IMR-90 (cell line): ENCODE data around the gene NAV2. TPM values are rescaled to one million over a fixed set of nuclear protein-coding genes. Genes with fewer than 3 reads are reported as not detected.
A peak's percentile ranks its signal among the peaks of the same experiment; 100 is the strongest.

Source experiments
- ATAC-seq: fragments of 200-7000 bp; cut with Tn5 transposase; 2 replicates; pipeline ENCODE4 v1.9.1; 2020; ENCODE audit warnings: low read depth, mild to moderate bottlenecking, moderate library complexity
- BruUV-seq: library from RNA; stranded (reverse); fragments of 400-500 nt; replicated peaks from 2 replicates; lab custom pipeline; 2021; lab: Mats Ljungman, UMichigan
- CTCF ChIA-PET: fragments of 300-600 bp; formaldehyde crosslinking; extraction: SDS; loops from one replicate; lab custom pipeline; 2021; ENCODE audit warnings: antibody characterized with exemption; lab: Yijun Ruan, JAX
- POLR2A ChIA-PET: fragments of 300-600 bp; sonication (Branson Sonifier 250); formaldehyde crosslinking; loops from one replicate; lab custom pipeline; 2022; ENCODE audit warnings: antibody characterized with exemption; ENCODE audit not compliant: unreplicated experiment; lab: Charles Lee
- DNase-seq: peaks from one replicate; pipeline ENCODE4 v3.0.0; 2013
- H2AFZ ChIP-seq: replicated peaks from 2 replicates; pipeline ENCODE3; 2013; ENCODE audit warnings: low read length, mild to moderate bottlenecking; ENCODE audit not compliant: poor library complexity
- H2AK5ac ChIP-seq: 2 replicates; pipeline ENCODE4 v1.6.1; 2013; ENCODE audit warnings: low read depth, low read length, inconsistent platforms
- H2AK9ac ChIP-seq: replicated peaks from 2 replicates; pipeline ENCODE3; 2013; ENCODE audit warnings: mild to moderate bottlenecking, low read depth, low read length, moderate library complexity; ENCODE audit not compliant: poor library complexity
- H2BK120ac ChIP-seq: 2 replicates; pipeline ENCODE4 v1.6.1; 2013; ENCODE audit warnings: low read depth, low read length, inconsistent platforms
- H2BK15ac ChIP-seq: 3 replicates; pipeline ENCODE4 v1.6.1; 2013; ENCODE audit warnings: low read depth, low read length, inconsistent platforms
- H2BK20ac ChIP-seq: 2 replicates; pipeline ENCODE4 v1.6.1; 2013; ENCODE audit warnings: low read depth, mild to moderate bottlenecking, inconsistent platforms, low read length, moderate library complexity
- H2BK5ac ChIP-seq: 2 replicates; pipeline ENCODE4 v1.6.1; 2013; ENCODE audit warnings: mild to moderate bottlenecking, low read depth, low read length, inconsistent platforms; ENCODE audit not compliant: poor library complexity, severe bottlenecking
- H3K14ac ChIP-seq: replicated peaks from 2 replicates; pipeline ENCODE4 v1.6.1; 2013; ENCODE audit warnings: low read depth, low read length, inconsistent platforms
- H3K18ac ChIP-seq: 2 replicates; pipeline ENCODE4 v1.6.1; 2013; ENCODE audit warnings: low read depth, low read length, control low read depth
- H3K23ac ChIP-seq: 2 replicates; pipeline ENCODE4 v1.6.1; 2013; ENCODE audit warnings: low read depth, low read length, inconsistent platforms
- H3K27ac ChIP-seq: 2 replicates; pipeline ENCODE4 v1.5.1; 2013; ENCODE audit warnings: mild to moderate bottlenecking, control low read depth, low read length; ENCODE audit not compliant: insufficient read depth
- H3K27me3 ChIP-seq: 2 replicates; pipeline ENCODE4 v1.6.1; 2013; ENCODE audit warnings: low read length; ENCODE audit not compliant: control insufficient read depth, insufficient read depth
- H3K36me3 ChIP-seq: 2 replicates; pipeline ENCODE4 v1.6.1; 2013; ENCODE audit warnings: low read length, mixed read lengths; ENCODE audit not compliant: control insufficient read depth, insufficient read depth
- H3K4ac ChIP-seq: 2 replicates; pipeline ENCODE4 v1.6.1; 2013; ENCODE audit warnings: low read depth, low read length, inconsistent platforms
- H3K4me1 ChIP-seq: 2 replicates; pipeline ENCODE4 v1.6.1; 2013; ENCODE audit warnings: low read length, mixed read lengths; ENCODE audit not compliant: control insufficient read depth, insufficient read depth
- H3K4me2 ChIP-seq: 2 replicates; pipeline ENCODE4 v1.6.1; 2013; ENCODE audit warnings: low read depth, mild to moderate bottlenecking, control low read depth, low read length, moderate library complexity
- H3K4me3 ChIP-seq: 2 replicates; pipeline ENCODE4 v1.5.1; 2013; ENCODE audit warnings: low read depth, mild to moderate bottlenecking, control low read depth, low read length, moderate library complexity; ENCODE audit not compliant: insufficient read depth
- H3K56ac ChIP-seq: 2 replicates; pipeline ENCODE4 v1.6.1; 2013; ENCODE audit warnings: low read length, inconsistent platforms; ENCODE audit not compliant: insufficient read depth; ENCODE audit errors: extremely low read depth
- H3K79me1 ChIP-seq, 2 experiments: 2 replicates each; pipeline ENCODE4 v1.6.1; 2013; ENCODE audit warnings: low read length in 2 of 2, inconsistent platforms in 1 of 2, low read depth in 1 of 2
- H3K9ac ChIP-seq: 2 replicates; pipeline ENCODE4 v1.6.1; 2013; ENCODE audit warnings: low read depth, low read length, control low read depth
- H3K9me1 ChIP-seq: 2 replicates; pipeline ENCODE4 v1.6.1; 2013; ENCODE audit warnings: low read length, inconsistent platforms; ENCODE audit not compliant: insufficient read depth
- H3K9me3 ChIP-seq: 2 replicates; pipeline ENCODE4 v1.6.1; 2013; ENCODE audit warnings: low read length; ENCODE audit not compliant: control insufficient read depth, insufficient read depth
- H4K20me1 ChIP-seq: 2 replicates; pipeline ENCODE4 v1.6.1; 2013; ENCODE audit warnings: low read length, inconsistent platforms; ENCODE audit not compliant: insufficient read depth
- H4K5ac ChIP-seq: 2 replicates; pipeline ENCODE4 v1.6.1; 2013; ENCODE audit warnings: mild to moderate bottlenecking, low read depth, low read length, control low read depth
- H4K8ac ChIP-seq, 2 experiments: 2 replicates each; pipeline ENCODE4 v1.6.1; 2013; ENCODE audit warnings: low read depth in 2 of 2, low read length in 2 of 2, control low read depth in 1 of 2, inconsistent platforms in 1 of 2
- H4K91ac ChIP-seq: 2 replicates; pipeline ENCODE4 v1.6.1; 2013; ENCODE audit warnings: low read depth, low read length, inconsistent platforms; ENCODE audit not compliant: insufficient read depth
- BHLHE40 ChIP-seq: fragments of 150-350 bp; IDR thresholded peaks from 2 replicates; pipeline ENCODE4 v1.6.1; 2016; ENCODE audit warnings: mild to moderate bottlenecking, low read depth, low read length
- CEBPB ChIP-seq: IDR thresholded peaks from 2 replicates; pipeline ENCODE4 v1.6.1; 2012; ENCODE audit warnings: low read depth, low read length, improper control_type of control experiment
- CTCF ChIP-seq: conservative IDR thresholded peaks from 2 replicates; pipeline ENCODE4 v1.5.1; 2012; ENCODE audit warnings: mild to moderate bottlenecking, low read depth, low read length, improper control_type of control experiment
- MAFK ChIP-seq: IDR thresholded peaks from 2 replicates; pipeline ENCODE4 v1.6.1; 2012; ENCODE audit warnings: low read depth, low read length, improper control_type of control experiment
- MAZ ChIP-seq: IDR thresholded peaks from 2 replicates; pipeline ENCODE4 v1.6.1; 2012; ENCODE audit warnings: low read depth, mild to moderate bottlenecking, low read length, improper control_type of control experiment, moderate library complexity, borderline replicate concordance
- POLR2A ChIP-seq: IDR thresholded peaks from 2 replicates; pipeline ENCODE4 v1.6.1; 2012; ENCODE audit warnings: mild to moderate bottlenecking, low read depth, low read length
- RAD21 ChIP-seq: IDR thresholded peaks from 2 replicates; pipeline ENCODE4 v1.6.1; 2012; ENCODE audit warnings: low read length, improper control_type of control experiment
- RFX5 ChIP-seq: IDR thresholded peaks from 2 replicates; pipeline ENCODE4 v1.8.0; 2012; ENCODE audit warnings: low read depth, mild to moderate bottlenecking, low read length, moderate library complexity
- SMC3 ChIP-seq: fragments of 150-350 bp; IDR thresholded peaks from 2 replicates; pipeline ENCODE4 v1.6.1; 2016; ENCODE audit warnings: low read depth, mild to moderate bottlenecking, antibody characterized with exemption, low read length, moderate library complexity
- WGBS, 2 experiments: methylation state at CpG; one replicate each; pipeline versions ENCODE4 v1.1.5 to v1.1.7; 2013; ENCODE audit warnings: missing lambda C conversion rate in 2 of 2; ENCODE audit not compliant: insufficient read length in 1 of 2; ENCODE audit errors: extremely low coverage in 2 of 2; 5-methylcytosine and 5-hydroxymethylcytosine counted together
- dilution Hi-C: fragments of 300-500 bp; cut with HindIII; formaldehyde crosslinking; loops from one replicate; pipeline ENCODE4 v1.14.3; 2018; ENCODE audit warnings: low sequenced_read_pairs; ENCODE audit not compliant: unreplicated experiment
- in situ Hi-C: fragments of 300-500 bp; cut with MboI; formaldehyde crosslinking; loops from 3 replicates; pipeline ENCODE4 v1.14.3; 2019; ENCODE audit warnings: low sequenced_read_pairs, inconsistent platforms, mixed read lengths
- intact Hi-C: fragments of 100-400 bp; cut with micrococcal nuclease; formaldehyde crosslinking; loops from 2 replicates; pipeline ENCODE4 v1.10.0; 2022
- polyA plus RNA-seq, 3 experiments: library from polyadenylated mRNA; depleted of rRNA; stranded (reverse); fragments of >200 nt; gene quantifications; 2 replicates each; pipeline ENCODE4 v1.2.3, GENCODE V29; 2012; ENCODE audit warnings: low replicate concordance in 1 of 3
- total RNA-seq: library from RNA; depleted of rRNA; stranded (reverse); fragments of >200 nt; gene quantifications from 2 replicates; pipeline ENCODE4 v1.2.3, GENCODE V29; 2012

NAV2 gene
- total and polyA plus RNA-seq, 2 of the 4 experiments (the other 2 are of a cell fraction) = 4.5 to 12.6 TPM

- Histone ChIP-seq H2AK5ac (no peak overlapping the region), H3K9ac (no peak overlapping the region), H4K91ac (no peak overlapping the region), H4K5ac (no peak overlapping the region), H3K4me2 (no peak overlapping the region), H3K79me1 (peaks cover 51 to 57% of the 10 kb centered on the region in 2 experiments), H3K14ac (no peak overlapping the region), H2BK15ac (no peak overlapping the region), H3K9me3 (no peaks in the 10 kb centered on the region), H3K9me1 (no peaks in the 10 kb centered on the region; the same call in 1 of the 2 replicates), H3K23ac (no peak overlapping the region), H2BK20ac (no peak overlapping the region), H2AFZ (no peak overlapping the region), H4K8ac (no peak overlapping the region), H3K27ac (no peak overlapping the region), H3K36me3 (no peaks in the 10 kb centered on the region), H3K18ac (no peak overlapping the region), H3K4me3 (no peak overlapping the region), H2AK9ac (no peak overlapping the region), H3K4ac (no peak overlapping the region), H2BK5ac (no peak overlapping the region), H3K4me1 (no peaks in the 10 kb centered on the region), H3K27me3 (no peaks in the 10 kb centered on the region), H4K20me1 (peaks cover 42% of the 10 kb centered on the region), H3K56ac (no peak overlapping the region), H2BK120ac (no peak overlapping the region)
- DNase-seq (peak; percentile 13), ATAC-seq (peak; percentile 24; the same call in 1 of the 2 replicates)
- ChIA-PET CTCF (interaction anchor here (0.9 to 3.5 kb wide), 5 partner anchors 163 to 179 kb away, joined by 3 to 18 read pairs (median 3); no protein-coding TSS in a partner anchor), POLR2A (no interaction called here)
- TF ChIP-seq POLR2A (no peak), RFX5 (no peak), BHLHE40 (no peak), RAD21 (peak; percentile 20; the same call in 1 of the 2 replicates), MAZ (no peak), CTCF (peak; percentile 40), MAFK (no peak), SMC3 (peak; percentile 29; the same call in 1 of the 2 replicates), CEBPB (no peak)
- dilution Hi-C loops = no loop called here
- intact Hi-C loops = loop anchor here (5.0 kb wide), 2 partner anchors 413 to 428 kb away; no protein-coding TSS in a partner anchor
- in situ Hi-C loops = loop anchor here (5.0 to 10.0 kb wide), 3 partner anchors 173 to 425 kb away; no protein-coding TSS in a partner anchor
- no TSS peak for BruUV-seq
- 77% methylated on average over 4 of the region's 4 CpGs; no CpG with 5 or more reads in 1 of the 2 experiments for WGBS, 2 experiments
Observed at GRCh38 chr11:19739872-19740271, 27.2 kb downstream of the NAV2 start.
